Measurements from ENCODE around the gene IFITM1.
"Not testable (repeated sequence)": the region's sequence is repeated elsewhere in the genome, so short reads cannot be mapped to it uniquely, and the experiment has no call there.

Gene IFITM1

DNA sequence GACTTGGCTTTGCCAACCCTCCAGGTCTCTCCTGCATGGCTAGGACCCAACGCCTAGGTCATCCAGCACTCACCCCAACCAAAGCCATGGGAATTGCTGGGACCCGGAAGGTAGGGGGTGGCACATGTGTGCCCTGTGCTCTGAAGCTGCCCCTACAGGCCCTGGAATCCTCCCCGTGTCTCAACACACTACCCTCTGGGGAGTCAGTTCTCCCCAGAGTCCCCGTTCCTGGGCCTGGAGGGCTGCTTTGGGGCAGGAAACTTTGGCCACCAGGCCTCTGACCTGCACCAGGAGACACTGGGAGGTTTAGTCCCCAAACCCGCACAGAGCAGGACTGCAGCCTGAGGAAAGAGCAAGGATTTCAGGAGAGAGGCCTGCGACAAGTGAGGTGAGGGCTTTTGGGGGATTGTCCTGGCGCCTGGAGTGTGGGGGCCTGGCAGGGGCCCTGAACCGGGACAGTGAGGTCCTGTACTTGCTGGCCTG is 495 bp upstream of the IFITM1 start:
- peaks cover 34% of the 10 kb centered on the region for H3K4me1 ChIP-seq (ENCODE audit: control insufficient read depth, insufficient read depth, low read length, poor library complexity, severe bottlenecking)
- no peaks in the 10 kb centered on the region for H3K27me3 ChIP-seq (replicated peaks; ENCODE audit: control insufficient read depth, insufficient read depth, low read length, poor library complexity, severe bottlenecking)
- no peaks in the 10 kb centered on the region for H3K9me3 ChIP-seq (ENCODE audit: control insufficient read depth, low read length)
- no peak for DNase-seq
- H3K4me3 ChIP-seq (ENCODE audit: insufficient read depth, low read depth, low read length, poor library complexity, severe bottlenecking) = peak overlapping the region; percentile 87
- peak overlapping the region; percentile 77 for H3K27ac ChIP-seq (ENCODE audit: insufficient read depth, low read length, poor library complexity, severe bottlenecking)
- H3K36me3 ChIP-seq (ENCODE audit: control insufficient read depth, insufficient read depth, low read length) = peaks cover 7% of the 10 kb centered on the region

DNA sequence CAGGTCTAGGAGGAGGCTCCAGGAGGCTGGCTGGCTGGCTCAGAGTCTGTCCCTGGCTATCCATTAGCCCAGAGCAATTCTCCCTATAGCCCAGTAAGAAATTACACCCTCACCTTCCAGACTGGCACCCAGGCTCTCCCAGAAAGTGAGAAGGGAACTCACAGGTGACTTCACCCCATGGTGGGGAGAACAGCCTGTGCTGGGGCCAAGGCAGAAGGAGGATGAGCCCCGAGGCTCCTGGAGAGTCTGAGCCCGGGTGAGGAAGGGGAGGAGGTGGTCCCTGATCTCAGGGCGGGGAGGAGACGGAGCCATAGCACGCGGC is 675 bp downstream of the IFITM1 start:
- H3K4me3 ChIP-seq (ENCODE audit: insufficient read depth, low read depth, low read length, poor library complexity, severe bottlenecking) = peak overlapping the region; percentile 87
- H3K27ac ChIP-seq (ENCODE audit: insufficient read depth, low read length, poor library complexity, severe bottlenecking) = peak overlapping the region; percentile 77
- peaks cover 29% of the 10 kb centered on the region for H3K4me1 ChIP-seq (ENCODE audit: control insufficient read depth, insufficient read depth, low read length, poor library complexity, severe bottlenecking)
- not testable (repeated sequence) for H3K27me3 ChIP-seq (replicated peaks; ENCODE audit: control insufficient read depth, insufficient read depth, low read length, poor library complexity, severe bottlenecking); H3K9me3 ChIP-seq (ENCODE audit: control insufficient read depth, low read length); H3K36me3 ChIP-seq (ENCODE audit: control insufficient read depth, insufficient read depth, low read length); DNase-seq

DNA sequence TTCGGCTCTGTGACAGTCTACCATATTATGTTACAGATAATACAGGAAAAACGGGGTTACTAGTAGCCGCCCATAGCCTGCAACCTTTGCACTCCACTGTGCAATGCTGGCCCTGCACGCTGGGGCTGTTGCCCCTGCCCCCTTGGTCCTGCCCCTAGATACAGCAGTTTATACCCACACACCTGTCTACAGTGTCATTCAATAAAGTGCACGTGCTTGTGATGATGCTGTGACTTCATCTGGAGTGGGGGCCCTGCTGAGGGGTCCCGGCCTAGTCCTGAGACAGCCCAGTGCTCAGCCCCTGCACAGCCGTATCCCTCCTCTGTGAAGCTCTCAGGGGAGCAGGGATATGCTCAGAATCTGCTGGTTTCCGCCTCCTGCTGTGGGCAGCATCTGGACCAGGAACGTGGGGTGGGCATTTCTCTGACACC is 1.2 kb downstream of the IFITM1 start:
- DNase-seq = no peak
- Histone ChIP-seq H3K4me3 (ENCODE audit: insufficient read depth, low read depth, low read length, poor library complexity, severe bottlenecking) (peak overlapping the region; percentile 87), H3K9me3 (ENCODE audit: control insufficient read depth, low read length) (no peaks in the 10 kb centered on the region), H3K27ac (ENCODE audit: insufficient read depth, low read length, poor library complexity, severe bottlenecking) (peak overlapping the region; percentile 77), H3K27me3 (replicated peaks; ENCODE audit: control insufficient read depth, insufficient read depth, low read length, poor library complexity, severe bottlenecking) (no peaks in the 10 kb centered on the region), H3K36me3 (ENCODE audit: control insufficient read depth, insufficient read depth, low read length) (peaks cover 7% of the 10 kb centered on the region), H3K4me1 (ENCODE audit: control insufficient read depth, insufficient read depth, low read length, poor library complexity, severe bottlenecking) (peaks cover 29% of the 10 kb centered on the region)

DNA sequence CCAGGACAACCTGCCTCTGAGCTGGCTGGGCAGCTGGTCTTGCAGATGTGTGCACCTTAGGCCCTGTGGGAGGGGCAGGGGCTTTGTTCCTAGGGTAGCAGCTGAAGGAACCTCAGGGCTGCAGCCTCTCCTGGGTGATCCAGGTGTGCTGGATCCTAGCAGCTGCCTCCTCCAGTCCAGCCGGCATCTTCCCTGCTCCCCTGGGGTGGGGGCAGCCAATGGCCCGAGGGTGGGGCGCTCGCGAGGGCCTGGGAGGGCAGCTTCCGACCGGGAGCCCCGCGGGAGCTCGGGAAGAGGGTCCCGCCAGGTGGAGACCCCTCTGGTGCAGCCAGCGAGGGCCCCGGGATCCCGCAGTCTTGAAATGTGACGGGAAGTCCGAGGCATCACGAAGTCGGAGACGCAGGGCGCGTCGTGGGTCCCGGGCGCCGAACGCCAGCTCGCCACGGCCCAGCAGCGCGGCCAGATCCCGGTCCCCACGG is 1.7 kb downstream of the IFITM1 start:
- Histone ChIP-seq H3K27ac (ENCODE audit: insufficient read depth, low read length, poor library complexity, severe bottlenecking) (peak overlapping the region; percentile 77), H3K4me3 (ENCODE audit: insufficient read depth, low read depth, low read length, poor library complexity, severe bottlenecking) (peak overlapping the region; percentile 87), H3K27me3 (replicated peaks; ENCODE audit: control insufficient read depth, insufficient read depth, low read length, poor library complexity, severe bottlenecking) (no peaks in the 10 kb centered on the region), H3K9me3 (ENCODE audit: control insufficient read depth, low read length) (no peaks in the 10 kb centered on the region), H3K4me1 (ENCODE audit: control insufficient read depth, insufficient read depth, low read length, poor library complexity, severe bottlenecking) (peaks cover 29% of the 10 kb centered on the region), H3K36me3 (ENCODE audit: control insufficient read depth, insufficient read depth, low read length) (peaks cover 7% of the 10 kb centered on the region)
- no peak for DNase-seq

DNA sequence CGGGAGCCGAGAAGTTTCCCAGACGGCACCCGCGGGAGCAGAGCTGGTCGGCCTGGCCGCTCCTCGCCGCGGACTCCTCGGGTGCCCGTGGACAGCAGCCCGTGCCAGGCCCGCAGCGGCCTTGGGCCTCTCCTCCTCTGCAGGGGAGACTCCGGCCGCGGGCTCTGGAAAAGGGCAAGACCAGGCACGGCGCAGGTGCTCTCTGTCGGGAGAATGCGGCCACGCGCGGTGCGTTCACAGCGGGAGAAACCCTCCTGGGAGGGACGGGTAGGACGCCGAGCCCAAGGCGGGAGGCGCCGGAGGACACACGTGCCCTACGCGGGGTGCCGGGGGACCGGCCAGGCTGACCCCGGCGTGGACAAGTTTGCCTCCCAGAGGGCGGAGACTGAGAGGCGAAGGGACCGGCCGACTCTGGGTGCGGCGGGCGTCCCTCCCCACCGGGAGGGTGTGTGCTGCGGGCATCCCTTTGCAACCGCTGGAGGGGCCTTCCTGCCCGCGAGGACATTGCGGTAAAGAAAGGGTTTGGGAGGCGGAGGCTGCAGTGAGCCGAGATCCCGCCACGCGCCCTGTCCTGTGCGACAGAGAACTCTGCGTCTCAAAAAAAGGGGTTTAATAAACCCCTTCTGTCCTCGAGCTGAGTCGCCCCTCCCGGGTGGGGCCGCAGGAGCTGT is 2.3 kb downstream of the IFITM1 start:
- Histone ChIP-seq H3K36me3 (ENCODE audit: control insufficient read depth, insufficient read depth, low read length) (peaks cover 7% of the 10 kb centered on the region), H3K4me1 (ENCODE audit: control insufficient read depth, insufficient read depth, low read length, poor library complexity, severe bottlenecking) (peaks cover 29% of the 10 kb centered on the region), H3K9me3 (ENCODE audit: control insufficient read depth, low read length) (no peaks in the 10 kb centered on the region), H3K27ac (ENCODE audit: insufficient read depth, low read length, poor library complexity, severe bottlenecking) (peak overlapping the region; percentile 77), H3K27me3 (replicated peaks; ENCODE audit: control insufficient read depth, insufficient read depth, low read length, poor library complexity, severe bottlenecking) (no peaks in the 10 kb centered on the region), H3K4me3 (ENCODE audit: insufficient read depth, low read depth, low read length, poor library complexity, severe bottlenecking) (peak overlapping the region; percentile 87)
- peak in 1 of 3 donors; percentile 26 for DNase-seq

DNA sequence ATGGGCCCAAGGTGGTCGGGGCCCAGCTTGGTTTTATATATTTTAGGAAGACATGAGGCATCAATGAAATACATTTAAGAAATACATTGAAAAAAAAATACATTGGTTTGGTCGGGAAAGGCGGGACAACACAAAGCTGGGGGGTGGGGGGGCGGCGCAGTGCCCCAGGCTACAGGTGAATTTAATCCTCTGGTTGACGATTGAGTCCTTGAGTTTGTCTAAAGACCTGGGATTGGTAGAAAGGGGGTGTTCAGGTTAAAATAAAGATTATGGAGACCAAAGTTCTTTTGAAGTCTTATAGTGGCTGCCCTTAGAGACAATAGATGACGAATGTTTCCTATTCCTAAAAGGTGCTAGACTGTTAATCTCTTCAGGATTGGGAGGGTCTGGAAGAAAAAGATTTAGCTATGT is 3.1 kb downstream of the IFITM1 start:
- Histone ChIP-seq H3K27me3 (replicated peaks; ENCODE audit: control insufficient read depth, insufficient read depth, low read length, poor library complexity, severe bottlenecking) (no peaks in the 10 kb centered on the region), H3K27ac (ENCODE audit: insufficient read depth, low read length, poor library complexity, severe bottlenecking) (peak overlapping the region; percentile 77), H3K36me3 (ENCODE audit: control insufficient read depth, insufficient read depth, low read length) (peaks cover 7% of the 10 kb centered on the region), H3K4me1 (ENCODE audit: control insufficient read depth, insufficient read depth, low read length, poor library complexity, severe bottlenecking) (peaks cover 26% of the 10 kb centered on the region), H3K4me3 (ENCODE audit: insufficient read depth, low read depth, low read length, poor library complexity, severe bottlenecking) (peak overlapping the region; percentile 87), H3K9me3 (ENCODE audit: control insufficient read depth, low read length) (no peaks in the 10 kb centered on the region)
- DNase-seq = no peak

DNA sequence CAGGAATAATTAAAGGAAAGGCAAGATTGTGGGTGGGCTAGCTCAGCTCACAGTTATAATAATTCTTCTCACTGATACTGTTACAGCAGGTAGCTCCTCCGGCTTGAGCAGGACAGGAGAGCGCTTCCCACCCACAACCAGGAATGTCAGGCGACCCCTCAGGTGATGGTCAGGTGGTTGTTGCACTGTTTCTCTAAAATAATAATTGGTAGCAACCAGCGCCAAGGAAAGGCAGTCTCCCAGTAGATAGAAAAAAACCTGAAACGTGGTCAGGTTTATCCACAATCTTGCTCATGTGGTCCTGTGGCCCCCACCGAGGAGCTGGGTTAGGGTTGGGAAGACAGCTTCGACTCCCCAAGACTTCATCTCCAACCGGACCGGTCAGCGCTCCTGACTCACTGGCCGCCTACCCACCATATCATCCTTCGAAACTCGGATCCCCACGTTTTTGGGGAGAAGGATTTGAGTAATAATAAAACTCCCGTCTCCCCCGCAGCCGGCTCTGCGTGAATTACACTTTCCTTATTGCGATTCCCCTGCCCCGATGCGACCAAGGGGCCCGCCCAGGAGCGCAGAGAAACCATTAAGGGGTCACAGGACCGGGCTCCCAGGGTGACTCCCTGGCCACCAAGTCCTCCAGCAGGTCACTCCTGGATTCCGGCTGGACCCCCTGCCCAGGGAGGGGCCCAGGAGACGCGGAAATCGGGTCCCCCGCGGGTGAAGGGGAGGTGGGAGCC is 4.0 kb downstream of the IFITM1 start:
- DNase-seq = not testable (repeated sequence)
- H3K27ac ChIP-seq (ENCODE audit: insufficient read depth, low read length, poor library complexity, severe bottlenecking) = peak overlapping the region; percentile 77

DNA sequence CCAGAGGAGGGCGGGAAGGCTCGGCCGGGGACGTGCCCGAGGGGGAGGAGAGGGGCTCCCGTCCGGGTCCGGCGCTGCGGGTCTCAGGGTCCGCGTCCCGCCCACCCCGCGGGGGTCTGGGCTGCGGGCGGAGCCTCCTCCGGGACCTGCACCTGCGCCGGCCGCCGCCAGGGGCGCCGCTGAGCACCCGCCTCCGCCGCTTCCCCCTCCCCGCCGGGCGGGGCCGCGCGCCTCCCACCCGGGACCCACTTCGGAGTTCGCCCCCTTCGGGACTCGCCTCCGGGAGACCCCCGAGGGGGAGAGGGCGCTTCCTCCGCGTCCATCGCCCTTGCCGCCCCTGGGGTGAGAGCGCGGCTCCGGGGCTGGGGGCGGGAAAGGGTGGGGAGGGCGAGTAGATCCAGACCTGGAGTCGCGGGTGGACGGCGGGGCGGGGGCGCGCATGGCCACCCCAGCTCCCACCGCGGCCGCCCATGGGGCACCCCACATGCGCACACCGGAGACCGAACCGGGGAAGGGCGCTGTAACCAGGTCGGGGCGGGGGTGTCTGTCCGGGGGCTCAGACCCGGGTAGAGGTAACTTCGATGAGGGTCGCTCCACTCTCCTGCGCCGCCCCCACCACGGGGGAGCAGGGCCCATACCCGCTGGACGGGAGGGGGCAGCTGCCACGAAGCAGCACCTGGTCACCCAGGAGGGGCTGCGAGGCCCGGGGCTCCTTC is 4.7 kb downstream of the IFITM1 start:
- not testable (repeated sequence) for H3K27me3 ChIP-seq (replicated peaks; ENCODE audit: control insufficient read depth, insufficient read depth, low read length, poor library complexity, severe bottlenecking); H3K9me3 ChIP-seq (ENCODE audit: control insufficient read depth, low read length); DNase-seq; H3K36me3 ChIP-seq (ENCODE audit: control insufficient read depth, insufficient read depth, low read length); H3K4me1 ChIP-seq (ENCODE audit: control insufficient read depth, insufficient read depth, low read length, poor library complexity, severe bottlenecking)
- H3K27ac ChIP-seq (ENCODE audit: insufficient read depth, low read length, poor library complexity, severe bottlenecking) = peak overlapping the region; percentile 58
- H3K4me3 ChIP-seq (ENCODE audit: insufficient read depth, low read depth, low read length, poor library complexity, severe bottlenecking) = peak overlapping the region; percentile 39

More for the DNA sequence above, 4.0 kb downstream of the IFITM1 start:
- Histone ChIP-seq H3K4me1 (ENCODE audit: control insufficient read depth, insufficient read depth, low read length, poor library complexity, severe bottlenecking) (peaks cover 17% of the 10 kb centered on the region), H3K4me3 (ENCODE audit: insufficient read depth, low read depth, low read length, poor library complexity, severe bottlenecking) (peak overlapping the region; percentile 87)
- not testable (repeated sequence) for H3K27me3 ChIP-seq (replicated peaks; ENCODE audit: control insufficient read depth, insufficient read depth, low read length, poor library complexity, severe bottlenecking); H3K36me3 ChIP-seq (ENCODE audit: control insufficient read depth, insufficient read depth, low read length); H3K9me3 ChIP-seq (ENCODE audit: control insufficient read depth, low read length)

DNA sequence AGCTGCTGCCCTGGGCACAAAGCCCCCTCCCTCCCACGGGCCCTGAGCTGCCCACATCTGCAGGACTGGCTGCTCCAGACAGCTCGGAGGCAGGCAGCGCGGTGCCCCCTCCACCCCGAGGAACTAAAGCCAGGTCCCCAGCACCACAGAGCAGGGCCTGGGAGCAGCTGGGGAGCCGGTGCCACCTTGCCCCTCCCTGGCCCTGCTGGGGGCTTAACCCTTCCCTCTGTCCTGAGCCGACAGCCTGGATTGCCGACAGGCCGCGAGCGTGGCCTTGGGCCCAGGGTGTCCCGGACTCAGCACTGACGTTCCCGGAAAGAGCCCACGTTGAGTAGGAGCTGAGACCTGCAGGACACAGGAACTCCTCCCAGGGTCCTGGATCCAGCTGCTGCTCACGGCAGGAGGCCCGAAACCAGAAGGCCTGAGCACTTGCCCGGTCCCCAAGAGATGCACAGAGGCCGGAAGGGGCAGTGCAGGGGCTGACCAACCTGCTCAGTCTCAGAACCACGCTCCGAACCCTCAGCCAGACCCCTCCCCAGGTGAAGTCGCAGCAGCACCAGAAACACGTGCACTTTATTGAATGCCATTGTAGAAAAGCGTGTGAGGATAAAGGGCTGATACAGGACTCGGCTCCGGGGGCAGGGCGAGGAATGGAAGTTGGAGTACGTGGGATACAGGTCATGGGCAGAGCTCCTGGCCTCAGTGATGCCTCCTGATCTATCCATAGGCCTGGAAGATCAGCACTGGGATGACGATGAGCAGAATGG is 5.5 kb downstream of the IFITM1 start:
- not testable (repeated sequence) for H3K4me1 ChIP-seq (ENCODE audit: control insufficient read depth, insufficient read depth, low read length, poor library complexity, severe bottlenecking); H3K9me3 ChIP-seq (ENCODE audit: control insufficient read depth, low read length); H3K27me3 ChIP-seq (replicated peaks; ENCODE audit: control insufficient read depth, insufficient read depth, low read length, poor library complexity, severe bottlenecking); DNase-seq; H3K36me3 ChIP-seq (ENCODE audit: control insufficient read depth, insufficient read depth, low read length)
- peak overlapping the region; percentile 58 for H3K27ac ChIP-seq (ENCODE audit: insufficient read depth, low read length, poor library complexity, severe bottlenecking)
- peak overlapping the region; percentile 39 for H3K4me3 ChIP-seq (ENCODE audit: insufficient read depth, low read depth, low read length, poor library complexity, severe bottlenecking)

All from effector memory CD4-positive, alpha-beta T cell (primary cell).